CD4-positive, alpha-beta T cell treated with Interleukin-4 for 4 hours (primary cell): ENCODE measurements around the gene RAB43.
"Not testable (repeated sequence)": the region's sequence is repeated elsewhere in the genome, so short reads cannot be mapped to it uniquely, and the experiment has no call there.

Source experiments
- DNase-seq: peaks from one replicate; pipeline ENCODE4 v3.0.0-alpha.2; 2020

Gene RAB43

DNA sequence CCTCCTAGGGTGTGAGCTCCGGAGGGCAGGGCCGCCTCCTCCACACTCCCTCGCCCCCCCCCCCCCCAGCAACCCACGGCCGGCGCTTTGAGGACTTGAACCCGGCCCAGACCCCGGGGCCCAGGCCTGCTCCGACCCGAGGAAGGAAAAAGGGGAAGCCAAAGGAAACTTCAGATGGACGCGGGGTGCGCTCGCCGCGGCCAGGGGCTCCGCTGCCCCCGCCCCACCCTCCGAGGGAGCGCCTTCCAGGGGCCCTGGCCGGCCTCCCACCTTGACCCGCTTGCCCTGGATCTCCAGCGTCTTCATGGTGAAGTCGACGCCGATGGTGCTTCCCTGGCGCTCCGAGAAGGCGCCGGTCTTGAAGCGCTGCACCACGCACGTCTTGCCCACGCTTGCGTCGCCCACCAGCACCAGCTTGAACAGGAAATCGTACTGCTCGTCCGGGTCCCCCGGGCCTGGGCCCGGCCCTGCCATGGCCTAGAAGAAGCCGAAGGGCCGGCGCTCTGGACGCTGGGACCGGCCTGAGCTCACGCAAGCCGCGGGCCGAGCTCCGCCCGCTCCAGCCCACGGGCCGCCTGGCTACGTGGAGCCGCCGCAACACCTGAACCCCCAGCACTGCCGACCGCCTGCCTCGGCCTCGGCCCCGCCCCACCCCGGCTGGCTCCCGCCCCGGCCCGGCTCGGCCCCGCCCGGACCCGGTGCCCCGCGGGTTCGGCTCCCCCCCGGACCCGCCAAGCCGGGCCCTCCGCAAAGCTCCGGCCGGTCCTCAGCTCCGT, 400 bp downstream of the RAB43 start:
- peak; percentile 19 for DNase-seq

DNA sequence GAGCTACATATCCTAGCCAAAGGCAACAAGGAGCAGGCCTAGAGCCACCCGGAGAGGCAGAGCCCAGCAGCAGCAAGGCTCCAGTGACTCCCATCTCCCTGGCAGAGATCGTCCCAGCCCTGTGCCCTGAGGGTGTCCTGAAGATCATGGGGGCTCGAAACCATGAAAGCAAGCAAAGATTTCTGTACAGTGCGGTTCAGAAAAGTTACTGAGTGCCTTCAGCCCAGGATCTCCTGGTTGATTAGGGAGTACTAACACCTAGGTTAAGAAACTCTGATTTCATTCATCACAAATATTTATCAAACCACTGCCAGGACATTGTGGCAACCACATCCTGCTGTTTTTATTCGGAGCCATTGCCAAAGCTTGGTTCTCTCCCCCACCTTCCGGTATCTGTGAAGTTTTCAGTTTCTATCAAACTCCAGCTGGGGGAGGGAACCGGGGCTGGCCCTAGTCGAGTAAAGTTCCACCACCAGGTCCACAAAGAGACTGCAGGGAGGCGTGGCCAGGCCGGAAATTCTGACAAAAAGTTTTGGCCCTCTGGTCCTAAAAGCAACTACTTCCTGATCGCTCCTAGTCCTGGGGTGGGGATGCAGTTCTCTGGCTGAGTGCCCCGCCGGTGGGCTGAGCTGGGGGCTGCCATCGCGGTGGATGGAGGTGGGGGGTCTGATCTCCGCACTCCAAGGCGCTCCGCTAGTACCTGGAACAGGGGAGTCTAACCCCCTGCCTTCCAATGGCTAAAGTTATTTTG, 1.2 kb downstream of the RAB43 start:
- peak; percentile 94 for DNase-seq

DNA sequence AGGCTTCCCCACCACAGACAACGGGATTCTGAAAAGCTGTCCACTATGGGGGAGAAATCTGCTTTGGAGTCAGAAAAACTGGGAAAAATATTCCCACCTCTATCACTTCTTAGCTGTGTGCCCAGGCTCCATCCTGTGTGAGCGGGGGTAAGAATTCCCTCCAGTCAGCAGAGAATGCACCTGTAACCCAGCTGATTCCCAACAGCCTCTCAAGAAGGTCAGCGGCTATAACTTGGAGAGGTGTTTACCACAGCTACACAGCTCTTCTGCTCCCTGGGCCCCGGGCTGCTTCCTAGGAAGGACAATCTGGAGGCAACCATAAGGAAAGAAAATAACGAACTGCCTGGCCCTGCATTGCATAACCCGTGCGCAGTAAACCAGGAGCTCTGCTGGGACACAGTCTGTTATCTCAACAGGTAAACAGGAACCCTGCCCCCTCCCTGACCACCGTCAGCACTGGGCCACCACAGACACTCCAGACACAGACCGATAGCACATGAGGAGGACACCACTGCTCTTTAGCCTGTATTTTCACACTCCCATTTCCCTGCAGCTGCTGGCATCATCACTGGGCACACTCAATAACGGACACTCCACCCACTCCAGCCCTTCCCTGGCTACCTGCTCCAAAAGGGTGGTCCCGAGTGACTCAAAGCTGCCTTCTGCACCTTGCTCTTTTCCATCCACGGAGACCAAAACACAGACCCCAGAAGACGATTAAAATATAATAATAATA, 2.1 kb downstream of the RAB43 start:
- peak; percentile 4 for DNase-seq

DNA sequence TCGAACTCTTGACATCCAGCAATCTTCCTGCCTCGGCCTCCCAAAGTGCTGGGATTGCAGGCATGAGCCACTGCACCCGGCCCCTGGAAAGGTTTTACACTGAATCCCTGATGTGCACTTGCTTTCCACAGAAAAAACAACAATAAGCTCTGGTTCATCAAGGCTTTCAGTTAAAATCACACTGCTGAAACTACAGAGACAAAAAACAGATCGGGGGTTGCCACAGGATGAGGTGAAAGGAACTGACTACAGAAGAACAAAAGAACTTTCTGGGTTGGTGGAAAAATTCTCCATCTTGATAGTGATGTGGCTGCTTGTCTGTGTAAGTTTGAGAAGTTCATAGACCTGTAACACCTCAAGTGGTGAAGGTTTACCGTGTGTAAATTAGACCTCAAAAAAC, 2.9 kb downstream of the RAB43 start:
- peak; percentile 87 for DNase-seq

DNA sequence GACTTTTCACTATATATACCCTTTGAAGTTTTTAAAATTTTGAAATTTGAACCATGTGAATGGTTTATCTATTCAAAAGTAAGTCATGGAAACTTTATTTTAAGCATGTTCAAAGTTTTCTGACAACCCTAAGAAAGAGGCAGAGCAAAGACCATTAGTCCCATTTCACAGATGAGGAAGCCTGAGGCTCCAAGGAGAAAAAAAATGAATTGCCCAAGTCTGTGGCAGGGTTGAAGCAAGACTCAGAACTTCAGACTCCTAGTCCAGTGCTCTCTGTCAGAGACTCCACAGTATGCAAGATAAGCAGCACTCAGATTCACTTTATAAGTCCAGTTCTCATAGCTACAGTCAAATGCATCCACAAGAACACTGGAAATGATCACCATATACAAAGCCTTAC, 4.5 kb downstream of the RAB43 start:
- DNase-seq = no peak

DNA sequence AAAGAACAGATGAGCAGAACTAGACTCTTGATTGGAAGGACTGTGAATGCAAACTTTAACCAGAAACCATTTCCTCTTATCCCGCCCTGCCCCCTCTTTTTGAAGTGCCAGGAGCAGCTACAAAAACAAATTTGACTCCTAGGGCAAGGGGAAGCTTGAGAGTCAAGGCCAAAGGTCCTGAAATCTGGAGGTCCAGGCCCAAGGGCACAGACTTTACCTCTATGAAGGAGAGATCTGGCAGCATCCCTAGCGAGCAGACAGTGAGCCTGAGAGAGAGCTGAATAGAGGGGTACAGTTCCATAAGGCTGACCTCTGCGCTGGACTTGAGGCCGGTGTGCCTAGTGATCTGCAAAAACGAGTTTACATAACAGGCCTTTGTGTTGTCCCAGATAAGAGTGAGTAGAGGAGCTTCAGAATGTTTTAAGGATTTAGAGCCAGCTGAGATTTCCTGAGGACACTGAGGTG, 5.1 kb downstream of the RAB43 start:
- DNase-seq = peak; percentile 5

DNA sequence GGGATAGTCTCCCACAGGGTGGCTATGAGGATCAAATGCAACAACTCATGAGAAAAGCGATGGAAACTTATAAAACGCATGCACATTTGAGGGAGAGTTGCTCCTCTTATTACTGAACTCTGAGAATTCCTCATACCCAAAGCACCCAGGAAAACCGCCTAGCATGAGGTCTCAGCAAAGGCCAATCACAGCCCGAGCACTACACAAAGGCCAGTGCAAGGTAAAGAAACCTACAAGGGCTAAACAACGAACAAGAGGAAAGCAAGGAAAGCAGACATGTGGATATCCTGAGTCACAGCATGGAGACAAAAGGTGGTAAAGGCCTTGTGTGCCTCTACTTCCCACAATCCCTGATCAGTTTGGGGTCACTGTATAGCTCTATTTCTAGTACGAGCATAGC, 7.1 kb downstream of the RAB43 start:
- DNase-seq = no peak

DNA sequence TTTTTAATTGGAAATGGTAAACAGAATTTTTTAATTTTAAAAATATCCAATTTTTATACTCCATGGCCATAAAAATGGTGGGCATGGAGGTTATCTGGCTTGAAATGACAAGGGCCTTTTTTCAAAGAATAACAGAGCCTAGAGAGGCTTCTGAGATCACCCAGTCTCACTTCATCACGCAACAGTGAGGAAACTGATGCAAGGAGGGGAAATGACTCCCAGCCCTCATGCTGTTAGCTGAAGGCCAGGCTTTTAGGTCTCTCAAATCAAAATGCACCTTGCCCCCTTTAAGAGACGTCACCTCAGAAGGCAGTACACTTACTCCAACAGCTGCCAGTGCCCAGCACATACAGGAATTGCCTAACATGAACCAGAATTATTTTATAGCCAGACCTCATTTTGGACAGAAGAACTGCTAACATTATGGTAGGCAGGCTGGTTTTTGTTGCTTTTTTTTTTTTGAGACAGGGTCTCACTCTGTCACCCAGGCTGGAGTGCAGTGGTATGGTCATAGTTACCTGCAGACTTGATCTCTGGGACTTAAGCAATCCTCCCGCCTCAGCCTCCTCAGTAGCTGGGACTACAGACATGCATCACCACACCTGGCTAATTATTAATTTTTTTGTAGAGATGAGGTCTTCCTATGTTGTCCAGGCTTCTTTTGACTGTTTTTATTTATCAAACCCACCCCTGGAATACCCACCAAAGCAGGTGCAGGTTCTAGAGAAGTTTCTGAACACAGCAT, 9.1 kb downstream of the RAB43 start:
- DNase-seq = no peak

DNA sequence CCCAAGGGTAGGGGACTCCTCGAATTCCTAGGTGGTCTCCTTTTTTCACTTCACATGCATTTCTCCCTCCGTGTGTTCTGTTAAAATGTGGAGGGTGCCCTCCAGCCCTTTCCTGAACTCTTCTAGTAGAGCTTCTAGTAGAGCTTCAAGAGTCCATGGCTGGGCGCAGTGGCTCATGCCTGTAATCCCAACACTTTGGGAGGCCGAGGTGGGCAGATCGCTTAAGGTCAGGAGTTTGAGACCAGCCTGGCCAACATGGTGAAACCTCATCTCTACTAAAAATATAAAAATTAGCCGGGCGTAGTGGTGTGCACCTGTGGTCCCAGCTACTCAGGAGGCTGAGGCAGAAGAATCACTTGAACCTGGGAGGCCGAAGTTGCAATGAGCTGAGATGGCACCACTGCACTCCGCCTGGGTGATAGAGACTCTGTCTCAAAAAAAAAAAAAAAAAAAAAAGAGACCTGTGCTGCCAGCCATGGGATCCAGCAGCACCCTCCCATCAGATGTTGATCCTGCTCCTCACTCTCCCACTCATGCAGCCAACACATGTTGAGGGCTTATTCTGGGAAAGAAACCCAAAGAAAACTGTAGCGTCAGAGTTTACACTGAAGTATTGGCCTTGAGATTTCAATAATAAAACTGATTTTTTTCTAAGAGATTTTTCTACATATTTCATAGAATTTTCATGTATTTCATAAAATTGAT, 10.4 kb downstream of the RAB43 start:
- DNase-seq = not testable (repeated sequence)

DNA sequence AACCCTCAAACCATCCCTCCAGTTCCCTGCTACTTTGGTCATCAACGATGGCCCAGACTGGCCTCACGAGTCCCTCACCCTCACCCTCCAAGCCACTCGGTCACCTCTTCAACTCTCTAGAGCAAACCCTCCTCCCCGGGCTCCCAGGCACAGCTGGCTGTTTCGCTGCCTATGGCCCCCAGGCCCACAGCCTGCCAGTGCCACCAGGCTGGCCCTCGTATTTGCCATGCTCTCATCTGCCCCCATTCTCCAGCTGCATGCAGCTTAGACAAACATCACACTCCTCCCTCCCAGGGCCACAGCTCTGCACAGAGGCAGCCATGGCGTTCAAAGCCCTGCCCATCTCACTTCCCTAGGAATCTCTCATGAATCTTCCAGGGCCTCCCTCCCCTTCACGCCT, 13.8 kb downstream of the RAB43 start:
- DNase-seq = no peak

DNA sequence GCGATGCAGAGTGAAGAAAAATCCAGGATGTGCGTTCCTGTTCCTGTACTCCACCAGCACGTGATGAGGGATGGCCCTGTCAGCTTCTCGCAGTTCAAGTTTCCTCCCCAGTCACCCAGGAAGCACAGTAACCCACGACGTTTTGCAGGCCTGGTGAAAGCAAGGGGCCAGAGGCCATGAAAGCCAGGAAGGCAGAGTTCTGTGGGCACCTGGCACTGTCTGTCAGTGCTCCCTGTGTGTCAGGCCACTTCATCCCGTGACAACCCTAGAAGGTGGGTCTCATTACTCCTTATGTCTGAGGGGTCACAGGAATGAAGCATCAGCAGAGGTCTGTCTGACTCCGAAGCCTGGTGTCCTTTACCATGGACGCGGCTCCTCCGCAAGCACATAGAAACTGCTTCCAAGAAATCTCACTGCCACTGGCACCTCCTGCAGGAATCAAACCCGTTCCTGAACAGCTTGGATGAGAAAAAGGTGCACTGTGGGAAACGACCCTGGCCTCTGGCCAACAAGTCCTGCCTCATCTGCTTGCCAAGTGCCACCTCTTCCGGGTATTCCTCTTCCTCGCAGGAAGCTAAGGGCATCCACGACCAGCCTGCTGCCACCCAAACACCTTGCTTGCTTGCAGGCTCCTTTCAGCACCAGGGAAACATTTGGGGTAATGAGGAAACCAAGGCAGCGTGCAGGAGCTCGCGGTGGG, 14.6 kb downstream of the RAB43 start:
- DNase-seq = no peak

DNA sequence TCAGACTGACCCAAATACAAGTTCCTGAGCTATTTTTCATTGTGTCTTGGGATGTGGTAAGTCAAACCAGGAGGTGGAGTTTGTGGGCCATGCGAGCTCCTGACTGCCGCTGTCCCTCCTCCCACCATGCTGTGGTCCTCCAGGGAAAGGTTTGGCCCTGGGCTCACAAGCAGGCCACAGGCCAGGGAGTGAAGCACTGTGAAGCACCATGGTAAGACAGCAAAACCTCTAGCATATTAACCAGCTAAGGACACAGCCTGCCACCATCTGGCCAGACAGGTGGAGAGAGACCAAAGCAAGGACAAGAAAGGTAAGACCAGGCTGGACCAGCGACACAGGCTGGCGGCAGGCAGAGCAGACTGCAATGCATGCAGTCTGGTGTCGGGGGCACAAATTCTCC, 15.3 kb downstream of the RAB43 start:
- DNase-seq = no peak

DNA sequence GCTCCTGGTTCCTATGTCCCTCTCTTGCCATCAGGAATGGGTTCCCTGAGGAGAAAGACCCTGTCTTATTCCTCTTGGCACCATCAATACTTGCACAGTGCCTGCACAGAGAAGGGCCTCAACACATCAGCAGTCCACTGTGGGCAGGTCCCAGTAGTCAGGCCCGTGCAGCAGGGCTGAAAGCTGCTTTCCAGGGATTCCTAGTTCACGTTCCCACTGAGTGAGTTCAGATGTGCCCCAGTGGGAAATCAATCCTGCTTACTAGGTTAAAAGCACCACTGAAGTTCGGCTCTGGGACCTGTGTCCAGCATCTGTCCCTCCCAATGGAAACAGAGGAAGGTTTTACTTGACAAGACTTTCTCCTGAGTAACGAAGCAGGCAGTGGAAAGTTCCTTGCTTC, 15.7 kb downstream of the RAB43 start:
- no peak for DNase-seq

DNA sequence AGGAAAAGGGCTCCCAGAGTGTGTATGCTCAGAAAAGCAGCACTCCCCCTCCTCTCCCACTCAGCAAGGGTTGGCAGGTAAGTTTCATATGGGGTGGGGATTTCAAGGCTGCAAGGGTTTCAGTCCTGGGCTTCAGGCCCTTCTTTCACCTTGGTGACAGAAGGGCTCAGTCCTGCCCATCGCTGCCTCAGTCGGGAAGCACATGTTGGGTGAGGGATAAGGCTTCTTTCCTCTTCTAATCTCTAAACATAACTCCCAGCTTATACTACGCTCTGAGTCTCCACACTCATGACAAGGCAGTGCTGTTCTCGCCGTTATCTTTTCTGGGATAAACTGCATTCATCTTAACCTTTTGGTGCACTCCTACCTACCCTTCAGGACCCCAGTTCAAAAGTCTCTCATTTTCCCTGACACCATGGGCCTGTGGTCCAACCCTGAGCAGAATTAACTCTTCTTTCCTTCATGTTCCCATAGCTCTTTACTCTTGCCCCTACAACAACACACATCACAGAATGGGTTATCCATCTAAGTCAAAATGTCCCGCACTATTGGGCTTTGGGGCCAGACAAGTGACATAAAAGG, 17.0 kb downstream of the RAB43 start:
- DNase-seq = no peak

DNA sequence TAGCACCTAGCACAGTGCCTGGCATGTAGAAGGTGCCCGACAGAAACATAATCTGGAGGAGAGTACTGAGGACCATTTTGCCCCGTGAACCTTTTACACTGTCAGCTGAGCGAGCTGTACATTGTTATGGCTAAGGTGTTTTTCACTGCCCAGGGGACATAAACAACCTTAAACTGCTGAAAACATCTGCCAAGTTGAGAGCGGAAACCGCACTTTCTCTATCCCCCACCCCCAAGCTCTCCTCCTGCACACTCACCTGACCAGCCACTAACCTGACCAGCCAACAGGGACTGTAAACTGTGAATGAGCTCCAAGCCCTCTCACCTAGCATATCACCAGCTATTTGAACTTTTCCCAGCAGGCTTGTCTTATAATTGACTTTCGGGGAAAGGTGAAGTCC, 17.6 kb downstream of the RAB43 start:
- no peak for DNase-seq

DNA sequence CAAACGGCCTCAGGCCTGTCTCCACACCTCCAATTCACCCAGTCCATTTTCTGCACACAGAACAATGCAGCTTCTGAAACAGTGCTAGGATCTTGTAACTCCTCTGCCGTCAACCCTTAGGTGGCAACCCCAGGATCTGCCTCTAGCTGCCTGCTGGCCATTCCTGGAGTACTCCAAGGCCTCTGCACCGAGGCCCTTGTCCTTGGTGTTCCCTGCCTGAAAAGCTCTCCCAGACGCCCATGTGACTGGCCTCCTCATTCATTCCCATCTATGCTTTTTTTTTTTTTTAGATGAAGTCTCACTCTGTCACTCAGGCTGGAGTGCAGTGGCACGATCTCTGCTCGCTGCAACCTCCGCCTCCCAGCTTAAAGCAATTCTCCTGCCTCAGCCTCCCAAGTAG, 18.3 kb downstream of the RAB43 start:
- DNase-seq = no peak

DNA sequence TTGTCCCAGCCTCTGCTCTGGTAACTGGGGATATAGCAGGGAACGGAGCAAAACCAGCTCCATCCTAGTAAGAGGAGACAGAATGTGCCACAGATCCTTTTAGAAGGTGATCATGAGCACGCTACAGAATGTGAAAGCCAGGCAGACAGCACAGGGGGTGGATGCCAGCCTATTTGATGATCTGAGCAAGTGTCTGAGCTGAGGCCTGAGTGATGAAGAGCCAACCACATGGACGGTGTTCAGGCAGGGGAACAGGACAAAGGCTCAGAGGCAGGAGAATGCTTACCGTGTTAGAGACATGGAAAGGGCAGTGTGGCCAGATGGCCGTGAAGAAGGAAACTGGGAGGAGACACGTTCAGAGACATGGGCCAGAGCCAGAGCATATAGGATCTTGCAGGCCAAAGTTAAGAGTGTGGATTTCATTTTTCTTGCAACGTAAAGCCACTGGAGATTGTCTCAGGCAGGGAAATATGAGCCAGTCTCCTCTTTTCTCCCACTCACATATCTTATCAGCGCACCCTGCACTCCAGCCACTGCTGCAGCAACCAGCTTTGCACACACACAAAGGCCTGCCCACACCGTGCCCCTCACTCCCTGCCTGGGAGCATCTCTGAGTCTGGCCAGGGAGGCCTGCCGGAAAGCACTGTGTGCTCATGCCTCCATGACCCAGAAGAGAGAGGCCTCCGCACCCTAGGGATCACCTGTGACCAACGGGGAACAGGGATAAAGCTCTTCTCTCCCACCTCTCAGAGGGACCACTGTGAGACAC, 20.1 kb downstream of the RAB43 start:
- DNase-seq = no peak

DNA sequence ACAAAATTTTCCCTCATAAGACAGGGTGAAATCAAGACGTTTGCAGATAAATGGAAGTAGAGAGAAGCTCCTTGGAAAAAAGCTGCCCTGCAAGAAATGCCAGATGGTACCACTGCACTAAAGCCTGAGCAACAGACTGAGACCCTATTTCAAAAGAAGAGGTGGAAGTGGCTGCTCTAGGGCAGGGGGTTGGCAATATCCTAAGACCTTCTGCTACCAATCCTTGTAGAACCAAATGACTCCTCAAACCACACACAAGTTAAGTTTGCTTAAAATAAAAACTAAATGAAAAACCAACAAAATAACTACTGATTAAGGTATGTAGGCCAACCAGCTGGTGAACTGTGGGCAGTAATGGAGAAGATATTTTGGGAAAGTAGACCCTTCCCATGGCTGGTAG, 21.3 kb downstream of the RAB43 start:
- no peak for DNase-seq

DNA sequence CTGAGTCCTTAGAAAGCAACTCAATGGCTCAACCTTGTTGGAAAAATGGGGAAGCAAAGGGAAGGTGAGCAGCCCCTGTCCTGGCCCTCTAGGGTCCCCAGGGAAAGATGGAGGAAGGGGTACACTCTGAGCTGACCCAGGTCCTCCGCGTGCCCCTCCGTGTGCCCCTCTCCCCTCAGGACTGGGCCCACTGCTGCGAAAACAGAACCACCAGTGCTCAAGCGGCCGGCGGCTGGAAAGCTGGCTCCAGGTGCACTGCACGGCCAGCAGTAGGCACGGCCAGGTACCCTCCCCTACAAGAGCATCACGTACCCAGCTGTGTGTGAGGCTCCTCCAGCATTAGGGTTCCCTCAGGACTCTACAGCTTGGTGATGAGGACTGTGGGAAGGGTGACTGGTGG, 26.3 kb downstream of the RAB43 start:
- no peak for DNase-seq

DNA sequence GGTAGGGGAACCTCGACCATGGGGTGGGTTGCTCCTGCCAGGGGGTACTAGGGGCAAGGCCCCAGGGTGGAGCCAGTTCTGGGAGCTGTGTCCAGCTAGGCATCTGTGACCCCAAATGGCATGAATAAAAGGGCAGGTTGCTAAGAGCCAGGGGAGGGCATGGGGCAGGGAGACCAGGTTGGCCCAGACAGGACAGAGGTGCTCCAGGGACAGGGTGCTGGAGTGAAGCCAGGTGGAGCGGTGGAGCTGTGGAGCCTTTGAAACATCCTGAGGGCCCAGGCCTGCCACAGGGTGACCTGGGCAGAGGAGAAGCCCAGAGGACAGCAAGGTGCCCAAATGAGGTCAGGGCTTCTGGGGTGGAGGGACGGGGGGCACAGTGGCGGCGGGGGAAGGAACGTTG, 33.3 kb downstream of the RAB43 start:
- not testable (repeated sequence) for DNase-seq

DNA sequence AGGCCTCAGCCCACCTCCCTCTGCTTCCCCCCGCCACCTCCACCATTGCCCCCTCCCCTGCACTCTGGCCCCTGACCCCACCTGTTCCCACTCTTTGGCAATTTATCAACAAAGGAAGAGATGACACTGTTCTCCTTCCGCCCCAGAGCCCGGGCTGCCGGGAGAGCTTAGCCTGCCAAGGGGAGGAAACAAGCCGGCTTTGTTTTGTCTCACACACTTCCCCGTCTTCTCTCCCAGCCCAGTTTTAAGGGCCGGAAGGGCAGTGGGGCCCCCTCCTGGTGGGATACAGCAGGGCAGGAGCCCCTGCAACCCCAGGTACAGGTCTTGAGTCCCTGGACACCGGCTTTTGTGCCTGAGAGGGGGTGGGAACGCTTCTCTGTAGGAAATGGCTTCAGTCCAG, 33.7 kb downstream of the RAB43 start:
- peak; percentile 6 for DNase-seq
